GM23248 (cell line): Measurements from ENCODE around the gene PITPNM3.

Source experiments
- EZH2 ChIP-seq: fragments of 200-600 bp; sonication (generic); IDR thresholded peaks from 2 replicates; pipeline ENCODE4 v1.6.1; 2018; ENCODE audit warnings: antibody characterized with exemption, mild to moderate bottlenecking; ENCODE audit not compliant: insufficient read depth, poor library complexity, severe bottlenecking
- EZH2phosphoT487 ChIP-seq: fragments of 200-600 bp; sonication (generic); IDR thresholded peaks from 2 replicates; pipeline ENCODE4 v1.6.1; 2018; ENCODE audit warnings: antibody characterized with exemption, moderate library complexity, mild to moderate bottlenecking, low read depth; ENCODE audit not compliant: insufficient read depth

GRCh38 chr17:6496116-6496481 is 60.3 kb downstream of the PITPNM3 start:
- no peak for TF ChIP-seq EZH2
- no peak for TF ChIP-seq EZH2phosphoT487
